ENCODE measurements around the gene PDE4DIP.
"Not testable (repeated sequence)": the region's sequence is repeated elsewhere in the genome, so short reads cannot be mapped to it uniquely, and the experiment has no call there.

GRCh38 chr1:148850347-148850746, 6.1 kb downstream of the PDE4DIP start:
- TF ChIP-seq CTCF, POLR2A (IDR thresholded peaks at IDR 0.05): not testable (repeated sequence)
